Measurements from ENCODE around the gene ADCY9.

The ADCY9 gene

GRCh38 chr16:4109250-4109736 is 6.9 kb downstream of the ADCY9 start:
- Histone ChIP-seq H3K79me2 (ENCODE audit: control insufficient read depth, low read length) (no peaks in the 10 kb centered on the region), H3K4me3 (ENCODE audit: low read length) (no peak overlapping the region), H3K9me3 (ENCODE audit: control insufficient read depth, insufficient read depth, low read length) (no peaks in the 10 kb centered on the region), H3K4me1 (ENCODE audit: control insufficient read depth, low read length) (no peaks in the 10 kb centered on the region), H4K20me1 (ENCODE audit: control insufficient read depth, insufficient read depth, low read depth, low read length) (no peaks in the 10 kb centered on the region), H3K4me2 (ENCODE audit: low read length) (no peak overlapping the region), H3K36me3 (ENCODE audit: control insufficient read depth, low read length) (no peaks in the 10 kb centered on the region), H3K9me2 (replicated peaks; ENCODE audit: control insufficient read depth, low read length) (no peaks in the 10 kb centered on the region), H3K27ac (ENCODE audit: low read depth, low read length) (no peak overlapping the region), H3F3A (ENCODE audit: control insufficient read depth, insufficient read depth) (no peaks in the 10 kb centered on the region), H3K27me3 (ENCODE audit: control insufficient read depth, low read length) (no peaks in the 10 kb centered on the region; the same call in 1 of the 2 replicates)
- TF ChIP-seq CTCF (IDR thresholded peaks at IDR 0.05; ENCODE audit: low read depth, low read length, poor library complexity, severe bottlenecking) (no peak), EZH2phosphoT487 (IDR thresholded peaks at IDR 0.05; ENCODE audit: borderline replicate concordance, low read length) (no peak)

- Histone ChIP-seq H3K36me3 (ENCODE audit: control insufficient read depth, low read length) (no peaks in the 10 kb centered on the region), H3K4me1 (ENCODE audit: control insufficient read depth, low read length) (no peaks in the 10 kb centered on the region), H3K9me2 (replicated peaks; ENCODE audit: control insufficient read depth, low read length) (no peaks in the 10 kb centered on the region), H3K9me3 (ENCODE audit: control insufficient read depth, insufficient read depth, low read length) (no peaks in the 10 kb centered on the region), H4K20me1 (ENCODE audit: control insufficient read depth, insufficient read depth, low read depth, low read length) (no peaks in the 10 kb centered on the region), H3K4me2 (ENCODE audit: low read length) (no peak overlapping the region), H3F3A (ENCODE audit: control insufficient read depth, insufficient read depth) (no peaks in the 10 kb centered on the region), H3K79me2 (ENCODE audit: control insufficient read depth, low read length) (no peaks in the 10 kb centered on the region), H3K27me3 (ENCODE audit: control insufficient read depth, low read length) (no peaks in the 10 kb centered on the region), H3K4me3 (ENCODE audit: low read length) (no peak overlapping the region), H3K27ac (ENCODE audit: low read depth, low read length) (no peak overlapping the region)
- no peak for TF ChIP-seq CTCF (IDR thresholded peaks at IDR 0.05; ENCODE audit: low read depth, low read length, poor library complexity, severe bottlenecking)
- no peak for TF ChIP-seq EZH2phosphoT487 (IDR thresholded peaks at IDR 0.05; ENCODE audit: borderline replicate concordance, low read length)
Observed at GRCh38 chr16:4106516-4106915, 9.7 kb downstream of the ADCY9 start.

- no peak overlapping the region for H3K27ac ChIP-seq (ENCODE audit: low read depth, low read length)
- H3K4me2 ChIP-seq (ENCODE audit: low read length), result no peak overlapping the region
- no peak for TF ChIP-seq EZH2phosphoT487 (IDR thresholded peaks at IDR 0.05; ENCODE audit: borderline replicate concordance, low read length)
- TF ChIP-seq CTCF (IDR thresholded peaks at IDR 0.05; ENCODE audit: low read depth, low read length, poor library complexity, severe bottlenecking), result no peak
- H3K4me1 ChIP-seq (ENCODE audit: control insufficient read depth, low read length), result no peaks in the 10 kb centered on the region
- H3K36me3 ChIP-seq (ENCODE audit: control insufficient read depth, low read length), result no peaks in the 10 kb centered on the region
- no peaks in the 10 kb centered on the region for H3K9me2 ChIP-seq (replicated peaks; ENCODE audit: control insufficient read depth, low read length)
- no peaks in the 10 kb centered on the region for H3F3A ChIP-seq (ENCODE audit: control insufficient read depth, insufficient read depth)
- H3K79me2 ChIP-seq (ENCODE audit: control insufficient read depth, low read length), result no peaks in the 10 kb centered on the region
- no peaks in the 10 kb centered on the region for H3K27me3 ChIP-seq (ENCODE audit: control insufficient read depth, low read length)
- H3K9me3 ChIP-seq (ENCODE audit: control insufficient read depth, insufficient read depth, low read length), result no peaks in the 10 kb centered on the region
- no peak overlapping the region for H3K4me3 ChIP-seq (ENCODE audit: low read length)
- H4K20me1 ChIP-seq (ENCODE audit: control insufficient read depth, insufficient read depth, low read depth, low read length), result no peaks in the 10 kb centered on the region
Observed at GRCh38 chr16:4105848-4106247, 10.4 kb downstream of the ADCY9 start.

Data from DOHH2 (cell line).